ENCODE data around the gene AUTS2.

Gene AUTS2

DNA sequence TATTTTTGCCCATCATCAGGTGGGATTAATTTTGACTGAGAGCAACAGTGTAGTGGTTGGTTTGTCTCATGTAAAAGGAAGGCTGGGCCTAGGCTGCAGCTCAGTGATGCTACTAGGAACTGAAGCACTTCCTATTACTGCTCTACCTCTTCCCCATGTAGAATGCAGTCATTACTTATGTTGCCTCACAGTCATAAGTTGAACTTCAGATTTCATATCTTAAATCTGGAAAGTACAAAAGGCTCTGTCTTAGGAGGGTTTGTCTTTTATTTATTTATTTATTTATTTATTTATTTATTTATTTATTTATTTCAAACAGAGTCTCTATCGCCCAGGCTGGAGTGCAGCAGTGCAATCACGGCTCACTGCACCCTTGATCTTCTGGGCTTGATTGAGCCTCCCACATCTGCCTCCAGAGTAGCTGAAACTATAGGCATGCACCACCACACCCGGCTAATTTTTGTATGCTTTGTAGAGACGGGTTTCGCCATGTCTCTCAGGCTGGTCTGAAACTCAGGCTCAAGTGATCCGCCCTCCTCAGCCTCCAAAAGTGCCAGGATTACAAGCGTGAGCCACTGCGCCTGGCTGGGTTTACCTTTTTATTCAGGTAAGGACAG lies 812.0 kb downstream of the AUTS2 start:
- Histone ChIP-seq H3K27ac (ENCODE audit: low read length) (no peak overlapping the region), H3K9me3 (ENCODE audit: control insufficient read depth, insufficient read depth, low read length) (no peaks in the 10 kb centered on the region), H3K27me3 (ENCODE audit: control insufficient read depth, insufficient read depth, low read length) (no peaks in the 10 kb centered on the region), H3K36me3 (ENCODE audit: control insufficient read depth, insufficient read depth, low read length) (no peaks in the 10 kb centered on the region), H3K4me1 (ENCODE audit: control insufficient read depth, insufficient read depth, low read length) (no peaks in the 10 kb centered on the region), H3K4me3 (ENCODE audit: low read length) (no peak overlapping the region)
- WGBS (ENCODE audit: insufficient coverage, insufficient read length), result no CpG with 5 or more reads among the region's 8 CpGs
- DNase-seq (ENCODE audit: low read depth, low spot score), result no peak

DNA sequence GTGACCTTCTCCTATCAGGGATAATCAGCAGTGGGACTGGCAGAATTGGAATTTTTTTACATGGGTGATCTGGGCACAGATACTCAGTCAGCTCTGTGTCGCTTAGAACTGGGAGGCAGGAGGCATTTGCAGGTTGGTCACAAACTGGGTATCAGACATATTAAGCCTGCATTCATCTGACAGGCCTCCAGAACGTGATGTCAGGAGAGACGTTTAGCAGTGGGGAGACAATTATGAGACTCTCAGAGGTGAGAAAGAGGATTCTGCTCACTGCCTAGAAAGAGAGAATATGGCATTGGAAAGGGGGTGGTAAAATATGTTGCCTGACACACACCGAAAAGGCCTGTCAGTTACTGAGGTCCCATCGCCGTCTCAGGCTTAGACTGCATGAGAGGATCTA lies 816.1 kb downstream of the AUTS2 start:
- no CpG with 5 or more reads among the region's 6 CpGs for WGBS (ENCODE audit: insufficient coverage, insufficient read length)
- H3K27me3 ChIP-seq (ENCODE audit: control insufficient read depth, insufficient read depth, low read length), result no peaks in the 10 kb centered on the region
- H3K4me1 ChIP-seq (ENCODE audit: control insufficient read depth, insufficient read depth, low read length), result 0 out of 2 replicates have a peak, but pooled peaks cover 3% of the 10 kb centered on the region
- no peaks in the 10 kb centered on the region for H3K9me3 ChIP-seq (ENCODE audit: control insufficient read depth, insufficient read depth, low read length)
- no peak overlapping the region; the same call in 1 of the 2 replicates for H3K4me3 ChIP-seq (ENCODE audit: low read length)
- no peak overlapping the region for H3K27ac ChIP-seq (ENCODE audit: low read length)
- H3K36me3 ChIP-seq (ENCODE audit: control insufficient read depth, insufficient read depth, low read length), result no peaks in the 10 kb centered on the region
- DNase-seq (ENCODE audit: low read depth, low spot score), result no peak

DNA sequence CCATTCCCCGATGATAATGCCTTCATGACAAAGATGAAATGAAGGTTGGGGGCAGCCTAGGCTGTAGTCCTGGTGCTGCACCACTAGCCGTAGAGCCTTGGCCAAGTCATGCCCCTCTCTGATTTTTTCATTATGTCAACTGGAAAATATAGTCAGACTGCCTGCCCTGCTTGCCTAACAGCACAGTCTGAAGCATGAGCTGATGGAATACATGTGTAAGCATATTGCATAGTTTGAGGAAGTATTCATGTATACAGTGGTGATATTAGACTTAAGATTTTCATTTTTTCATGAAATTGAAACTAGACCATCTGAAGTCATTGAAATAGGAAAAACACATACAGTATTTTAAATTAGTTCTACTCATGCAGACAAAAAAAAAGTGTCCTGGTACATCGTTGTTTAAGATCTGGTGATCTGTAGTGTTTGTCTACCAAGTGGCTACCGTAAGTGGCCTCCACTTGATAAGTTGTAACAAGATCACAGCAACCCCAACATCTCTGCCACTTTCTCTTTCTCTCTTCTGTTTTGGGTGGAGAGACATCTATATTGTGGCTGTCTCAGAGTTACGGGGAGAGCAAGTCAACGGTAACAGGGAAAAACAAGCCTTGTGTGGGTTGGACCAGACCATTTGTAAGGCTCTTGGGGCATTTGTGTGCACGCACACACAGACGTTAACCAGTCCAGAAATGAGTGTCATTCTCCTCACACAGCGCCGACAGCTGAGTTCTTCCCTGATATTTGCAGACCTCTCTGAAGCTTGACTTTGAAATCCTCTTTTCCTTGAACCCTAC lies 817.1 kb downstream of the AUTS2 start:
- Histone ChIP-seq H3K4me1 (ENCODE audit: control insufficient read depth, insufficient read depth, low read length) (0 out of 2 replicates have a peak, but pooled peaks cover 3% of the 10 kb centered on the region), H3K9me3 (ENCODE audit: control insufficient read depth, insufficient read depth, low read length) (no peaks in the 10 kb centered on the region), H3K27ac (ENCODE audit: low read length) (no peak overlapping the region), H3K27me3 (ENCODE audit: control insufficient read depth, insufficient read depth, low read length) (no peaks in the 10 kb centered on the region), H3K36me3 (ENCODE audit: control insufficient read depth, insufficient read depth, low read length) (no peaks in the 10 kb centered on the region), H3K4me3 (ENCODE audit: low read length) (no peak overlapping the region)
- DNase-seq (ENCODE audit: low read depth, low spot score), result no peak
- no CpG with 5 or more reads among the region's 10 CpGs for WGBS (ENCODE audit: insufficient coverage, insufficient read length)

DNA sequence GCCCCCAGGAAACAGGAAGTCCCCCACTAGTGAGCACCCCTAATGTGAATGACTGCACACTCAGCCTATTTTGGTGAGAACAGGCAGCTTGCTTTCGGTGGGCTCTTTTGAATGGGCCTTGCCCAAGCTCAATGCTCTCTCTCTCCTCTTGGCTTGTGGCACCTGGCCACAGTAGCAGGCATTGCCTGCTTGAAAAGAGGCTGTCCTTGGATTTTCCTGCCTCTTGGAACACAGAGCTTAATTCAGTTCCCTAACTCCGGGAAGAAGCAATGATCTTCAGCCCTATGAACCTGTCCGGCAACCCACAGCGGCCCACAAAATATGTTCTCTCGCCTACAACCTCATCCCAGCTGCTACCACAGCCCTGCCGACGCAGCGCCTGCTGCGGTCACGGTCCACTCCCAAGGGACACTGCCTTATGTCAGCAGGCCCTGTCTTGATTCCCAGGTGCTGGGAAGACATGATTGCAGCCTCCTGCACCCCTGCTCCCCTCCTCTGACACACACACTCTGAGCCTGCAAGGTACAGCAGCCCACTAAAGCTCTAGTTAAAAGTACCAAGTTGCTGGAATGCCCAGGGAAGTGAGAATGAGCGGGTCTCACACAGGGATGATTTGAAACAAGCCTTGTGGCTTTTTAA lies 818.2 kb downstream of the AUTS2 start:
- H3K27me3 ChIP-seq (ENCODE audit: control insufficient read depth, insufficient read depth, low read length), result no peaks in the 10 kb centered on the region
- H3K27ac ChIP-seq (ENCODE audit: low read length), result no peak overlapping the region
- no peak for DNase-seq (ENCODE audit: low read depth, low spot score)
- no CpG with 5 or more reads among the region's 11 CpGs for WGBS (ENCODE audit: insufficient coverage, insufficient read length)
- no peak overlapping the region for H3K4me3 ChIP-seq (ENCODE audit: low read length)
- no peaks in the 10 kb centered on the region for H3K9me3 ChIP-seq (ENCODE audit: control insufficient read depth, insufficient read depth, low read length)
- H3K4me1 ChIP-seq (ENCODE audit: control insufficient read depth, insufficient read depth, low read length), result 0 out of 2 replicates have a peak, but pooled peaks cover 3% of the 10 kb centered on the region
- no peaks in the 10 kb centered on the region for H3K36me3 ChIP-seq (ENCODE audit: control insufficient read depth, insufficient read depth, low read length)

DNA sequence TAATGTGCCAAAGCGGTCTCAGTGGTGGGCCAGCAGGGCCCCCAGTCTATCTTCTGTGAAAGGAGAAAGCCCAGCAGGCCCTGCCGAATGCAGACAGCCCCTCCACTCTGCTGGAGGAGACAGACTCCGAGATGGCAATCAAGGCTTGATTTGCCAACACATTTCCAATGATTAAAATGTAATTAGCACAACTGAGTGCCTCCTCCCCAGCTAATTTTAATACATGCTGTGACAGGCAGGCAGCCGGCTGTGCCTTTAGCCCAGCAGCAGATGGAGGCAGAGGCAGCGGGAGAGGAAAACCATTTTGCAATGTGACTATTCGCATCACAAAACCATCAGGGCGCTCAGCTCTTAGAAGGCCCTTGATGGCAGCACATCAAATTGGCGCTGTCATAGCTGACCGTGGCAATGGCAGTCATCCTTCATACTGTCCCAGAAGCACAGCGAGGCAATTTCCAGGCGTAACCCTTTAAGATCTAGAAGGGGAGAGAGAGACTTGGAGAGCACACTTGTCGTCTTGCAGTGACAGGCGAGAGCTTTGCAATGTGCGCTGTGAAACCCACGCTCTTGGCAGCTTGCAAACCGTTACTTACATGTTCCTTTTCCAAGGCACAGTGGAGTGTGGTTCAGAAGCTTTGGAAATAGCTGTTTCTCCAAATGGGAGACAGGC lies 818.8 kb downstream of the AUTS2 start:
- no peaks in the 10 kb centered on the region for H3K36me3 ChIP-seq (ENCODE audit: control insufficient read depth, insufficient read depth, low read length)
- no peak overlapping the region for H3K27ac ChIP-seq (ENCODE audit: low read length)
- DNase-seq (ENCODE audit: low read depth, low spot score), result no peak
- H3K27me3 ChIP-seq (ENCODE audit: control insufficient read depth, insufficient read depth, low read length), result no peaks in the 10 kb centered on the region
- H3K4me1 ChIP-seq (ENCODE audit: control insufficient read depth, insufficient read depth, low read length), result 0 out of 2 replicates have a peak, but pooled peaks cover 3% of the 10 kb centered on the region
- no peaks in the 10 kb centered on the region for H3K9me3 ChIP-seq (ENCODE audit: control insufficient read depth, insufficient read depth, low read length)
- no peak overlapping the region for H3K4me3 ChIP-seq (ENCODE audit: low read length)
- no CpG with 5 or more reads among the region's 16 CpGs for WGBS (ENCODE audit: insufficient coverage, insufficient read length)

DNA sequence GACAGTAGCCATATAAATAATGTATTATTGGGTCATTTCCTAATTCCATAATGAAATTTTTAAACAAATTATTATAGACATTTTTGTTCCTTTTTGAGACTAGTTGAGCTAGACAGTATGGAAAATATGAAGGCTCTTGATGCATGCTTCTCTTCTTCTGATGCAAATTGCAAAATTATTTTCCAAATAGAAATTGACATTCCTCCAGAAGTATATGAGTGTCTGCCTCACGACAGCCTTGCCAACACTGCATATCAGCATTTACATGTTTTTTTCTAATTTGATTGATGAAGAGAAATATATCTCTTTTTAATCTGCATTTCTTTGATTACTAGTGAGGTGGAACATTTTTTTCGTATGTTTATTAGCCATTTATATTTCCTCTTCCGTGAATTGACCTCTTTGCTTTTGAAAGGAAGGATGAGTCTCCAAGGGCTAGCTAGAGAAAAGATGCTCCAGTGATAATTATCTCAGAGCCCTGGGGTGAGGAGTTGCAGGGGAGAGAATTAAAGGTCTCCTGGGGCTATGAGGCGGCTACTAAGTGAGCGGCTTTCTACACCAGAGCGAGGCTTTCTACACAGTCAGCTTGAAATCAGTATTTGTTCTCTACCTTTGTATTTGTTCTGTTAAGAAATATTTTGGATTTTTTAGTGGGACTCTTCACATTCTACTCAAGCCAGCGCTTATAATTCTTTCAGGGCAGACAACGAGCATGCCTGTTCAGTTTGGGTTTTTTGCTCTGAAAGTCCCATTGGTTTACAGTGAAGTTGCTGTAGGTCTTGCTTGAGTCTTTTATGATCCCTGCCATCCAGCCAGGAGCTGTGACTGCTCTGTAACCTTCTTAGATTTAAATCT lies 821.5 kb downstream of the AUTS2 start:
- no peak for DNase-seq (ENCODE audit: low read depth, low spot score)
- no CpG with 5 or more reads among the region's 8 CpGs for WGBS (ENCODE audit: insufficient coverage, insufficient read length)
- H3K27ac ChIP-seq (ENCODE audit: low read length), result no peak overlapping the region
- no peaks in the 10 kb centered on the region for H3K36me3 ChIP-seq (ENCODE audit: control insufficient read depth, insufficient read depth, low read length)
- H3K4me1 ChIP-seq (ENCODE audit: control insufficient read depth, insufficient read depth, low read length), result 0 out of 2 replicates have a peak, but pooled peaks cover 3% of the 10 kb centered on the region
- no peak overlapping the region for H3K4me3 ChIP-seq (ENCODE audit: low read length)
- H3K27me3 ChIP-seq (ENCODE audit: control insufficient read depth, insufficient read depth, low read length), result no peaks in the 10 kb centered on the region
- no peaks in the 10 kb centered on the region for H3K9me3 ChIP-seq (ENCODE audit: control insufficient read depth, insufficient read depth, low read length)

DNA sequence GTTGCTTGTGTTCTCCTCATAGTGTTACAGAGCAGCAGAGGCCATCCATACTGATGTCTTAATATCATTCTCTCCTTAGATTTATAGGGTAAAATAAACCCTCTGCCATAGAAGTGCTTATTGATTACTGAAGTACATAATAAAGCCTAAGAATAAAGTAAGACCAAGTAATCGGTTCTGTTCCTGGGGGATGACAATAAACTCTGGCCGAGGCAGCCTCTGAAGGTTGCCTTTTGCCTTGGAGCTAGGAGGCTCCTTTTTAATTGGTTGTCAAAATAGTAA lies 822.0 kb downstream of the AUTS2 start:
- H3K9me3 ChIP-seq (ENCODE audit: control insufficient read depth, insufficient read depth, low read length), result no peaks in the 10 kb centered on the region
- no peak for DNase-seq (ENCODE audit: low read depth, low spot score)
- no peaks in the 10 kb centered on the region for H3K27me3 ChIP-seq (ENCODE audit: control insufficient read depth, insufficient read depth, low read length)
- no CpG with 5 or more reads among the region's 2 CpGs for WGBS (ENCODE audit: insufficient coverage, insufficient read length)
- no peaks in the 10 kb centered on the region for H3K36me3 ChIP-seq (ENCODE audit: control insufficient read depth, insufficient read depth, low read length)
- H3K27ac ChIP-seq (ENCODE audit: low read length), result no peak overlapping the region
- 0 out of 2 replicates have a peak, but pooled peaks cover 3% of the 10 kb centered on the region for H3K4me1 ChIP-seq (ENCODE audit: control insufficient read depth, insufficient read depth, low read length)
- no peak overlapping the region for H3K4me3 ChIP-seq (ENCODE audit: low read length)

DNA sequence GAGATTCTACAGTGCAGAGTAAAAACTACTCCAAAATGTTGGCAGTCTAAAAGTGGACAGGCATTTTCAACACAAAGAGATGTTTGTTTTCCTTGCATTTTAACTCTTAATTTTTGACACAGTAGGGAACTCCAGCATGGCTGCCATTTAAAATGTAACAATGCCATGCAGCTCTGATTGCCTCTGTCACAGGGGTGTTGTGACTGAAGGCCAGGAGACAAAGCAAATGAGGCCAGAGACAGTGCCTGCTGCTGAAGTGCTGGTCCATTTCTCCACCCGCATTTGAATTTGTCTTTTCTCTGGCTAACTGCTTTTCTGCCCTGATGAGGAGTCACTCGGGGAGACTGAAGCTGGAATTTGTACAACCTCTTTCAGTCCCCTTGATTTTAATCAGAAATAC lies 823.0 kb downstream of the AUTS2 start:
- Histone ChIP-seq H3K4me3 (ENCODE audit: low read length) (no peak overlapping the region), H3K27me3 (ENCODE audit: control insufficient read depth, insufficient read depth, low read length) (no peaks in the 10 kb centered on the region), H3K4me1 (ENCODE audit: control insufficient read depth, insufficient read depth, low read length) (0 out of 2 replicates have a peak, but pooled peaks cover 3% of the 10 kb centered on the region), H3K36me3 (ENCODE audit: control insufficient read depth, insufficient read depth, low read length) (no peaks in the 10 kb centered on the region), H3K27ac (ENCODE audit: low read length) (no peak overlapping the region), H3K9me3 (ENCODE audit: control insufficient read depth, insufficient read depth, low read length) (no peaks in the 10 kb centered on the region)
- WGBS (ENCODE audit: insufficient coverage, insufficient read length), result no CpG with 5 or more reads among the region's 2 CpGs
- no peak for DNase-seq (ENCODE audit: low read depth, low spot score)

DNA sequence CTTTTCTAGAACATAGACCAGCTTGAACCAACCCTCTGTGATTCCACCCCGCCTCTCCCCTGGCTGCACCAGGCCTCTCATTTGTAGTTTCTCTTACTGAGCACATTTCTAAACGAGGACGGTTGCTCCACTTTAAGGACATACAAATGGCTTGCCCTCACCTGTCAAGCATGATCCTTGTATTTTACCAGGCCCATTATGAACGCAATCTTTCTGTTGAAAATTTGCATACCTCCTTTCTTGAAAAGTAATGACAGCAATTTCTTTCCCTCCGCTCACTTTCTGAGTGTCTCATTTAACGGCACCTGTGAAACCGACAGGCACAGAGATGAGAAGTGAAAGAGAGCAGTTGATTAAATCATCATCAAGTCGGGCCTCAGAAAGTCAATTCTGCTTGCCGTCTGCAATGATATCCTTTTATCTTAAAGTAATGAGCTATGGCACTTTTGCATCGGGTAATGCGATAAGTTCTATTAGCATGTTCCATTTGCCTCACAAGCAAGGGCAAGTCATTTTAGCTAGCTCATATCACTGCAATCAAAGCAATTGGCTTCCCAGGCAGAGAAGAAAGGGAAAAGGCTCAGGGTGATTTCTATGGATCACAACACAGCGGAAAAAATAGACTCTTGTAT lies 828.1 kb downstream of the AUTS2 start:
- Histone ChIP-seq H3K27ac (ENCODE audit: low read length) (no peak overlapping the region), H3K36me3 (ENCODE audit: control insufficient read depth, insufficient read depth, low read length) (no peaks in the 10 kb centered on the region), H3K9me3 (ENCODE audit: control insufficient read depth, insufficient read depth, low read length) (no peaks in the 10 kb centered on the region), H3K4me1 (ENCODE audit: control insufficient read depth, insufficient read depth, low read length) (no peaks in the 10 kb centered on the region), H3K4me3 (ENCODE audit: low read length) (no peak overlapping the region), H3K27me3 (ENCODE audit: control insufficient read depth, insufficient read depth, low read length) (no peaks in the 10 kb centered on the region)
- no peak for DNase-seq (ENCODE audit: low read depth, low spot score)
- no CpG with 5 or more reads among the region's 12 CpGs for WGBS (ENCODE audit: insufficient coverage, insufficient read length)
